CD8-positive, alpha-beta memory T cell (primary cell): ENCODE measurements around the gene COPS9. TPM values are rescaled to one million over a fixed set of nuclear protein-coding genes. Genes with fewer than 3 reads are reported as not detected.

Experiments used
- CTCF ChIA-PET: fragments of 350-600 bp; sonication (Branson Sonifier 250); formaldehyde crosslinking; loops from one replicate; lab custom pipeline; 2021; ENCODE audit warnings: antibody characterized with exemption; lab: Charles Lee
- POLR2A ChIA-PET: fragments of 350-600 bp; sonication (Branson Sonifier 250); formaldehyde crosslinking; loops from one replicate; lab custom pipeline; 2021; ENCODE audit warnings: antibody characterized with exemption; lab: Charles Lee
- DNase-seq, 5 donors: peaks; one replicate each; pipeline versions ENCODE4 v3.0.0 to v3.0.0-alpha.2; 2020 to 2022; ENCODE audit warnings: mixed read lengths in 1 of 5
- H3K27ac ChIP-seq: one replicate; pipeline ENCODE4 v1.7.0; 2013; ENCODE audit warnings: low read depth, mild to moderate bottlenecking, low read length, moderate library complexity
- H3K27me3 ChIP-seq: 2 replicates; pipeline ENCODE4 v1.7.0; 2013; ENCODE audit warnings: low read length, mild to moderate bottlenecking; ENCODE audit not compliant: insufficient read depth, poor library complexity, severe bottlenecking
- H3K36me3 ChIP-seq: 2 replicates; pipeline ENCODE4 v1.7.0; 2013; ENCODE audit warnings: mild to moderate bottlenecking, low read length, moderate library complexity; ENCODE audit not compliant: insufficient read depth
- H3K4me1 ChIP-seq: 2 replicates; pipeline ENCODE4 v1.7.0; 2013; ENCODE audit warnings: mild to moderate bottlenecking, low read length, moderate library complexity; ENCODE audit not compliant: insufficient read depth
- H3K4me3 ChIP-seq: 2 replicates; pipeline ENCODE4 v1.7.0; 2013; ENCODE audit warnings: mild to moderate bottlenecking, low read length
- H3K9me3 ChIP-seq: 2 replicates; pipeline ENCODE4 v1.7.0; 2013; ENCODE audit warnings: mild to moderate bottlenecking, low read length
- H3K27ac Mint-ChIP-seq, 8 donors: one replicate each; pipeline ENCODE4 v1.8.0; 2020 to 2021; ENCODE audit warnings: mixed read lengths in 8 of 8, mild to moderate bottlenecking in 6 of 8, inconsistent platforms in 3 of 8, moderate library complexity in 3 of 8
- H3K27me3 Mint-ChIP-seq, 2 donors: one replicate each; pipeline ENCODE4 v1.8.0; 2020 to 2021; ENCODE audit warnings: mixed read lengths in 2 of 2, mild to moderate bottlenecking in 1 of 2, moderate library complexity in 1 of 2
- H3K36me3 Mint-ChIP-seq, 3 donors: one replicate each; pipeline ENCODE4 v1.8.0; 2020 to 2021; ENCODE audit warnings: mixed read lengths in 3 of 3, inconsistent platforms in 1 of 3, mild to moderate bottlenecking in 1 of 3
- H3K4me1 Mint-ChIP-seq, 3 donors: one replicate each; pipeline ENCODE4 v1.8.0; 2020 to 2021; ENCODE audit warnings: mixed read lengths in 3 of 3, inconsistent platforms in 1 of 3, mild to moderate bottlenecking in 1 of 3
- H3K4me3 Mint-ChIP-seq, 7 donors: one replicate each; pipeline ENCODE4 v1.8.0; 2020 to 2021; ENCODE audit warnings: mixed read lengths in 7 of 7, mild to moderate bottlenecking in 6 of 7, moderate library complexity in 4 of 7, inconsistent platforms in 2 of 7
- H3K9me3 Mint-ChIP-seq, 5 donors: one replicate each; pipeline ENCODE4 v1.8.0; 2020 to 2022; ENCODE audit warnings: mixed read lengths in 5 of 5, mild to moderate bottlenecking in 3 of 5, moderate library complexity in 2 of 5, inconsistent platforms in 1 of 5
- polyA plus RNA-seq: library from polyadenylated mRNA; unstranded; fragments of 300-500 nt; fragmentation: Illumina TruSeq; gene quantifications from one replicate; pipeline ENCODE4 v1.2.3, GENCODE V29; 2021
- total RNA-seq, 2 experiments: library from RNA; stranded (reverse); gene quantifications; one replicate each; pipeline ENCODE4 v1.2.3, GENCODE V29; 2021

The COPS9 gene
- 100 to 1,000 TPM; 186 to 189 TPM for total RNA-seq
- 331 TPM for polyA plus RNA-seq

- Histone ChIP-seq H3K27me3 (no peaks in the 10 kb centered on the region), H3K36me3 (peaks cover 12% of the 10 kb centered on the region), H3K4me3 (peak within 1 kb of the TSS; percentile 64), H3K9me3 (no peaks in the 10 kb centered on the region), H3K27ac (peak within 1 kb of the TSS; percentile 51), H3K4me1 (peaks cover 20% of the 10 kb centered on the region)
- DNase-seq: peak; percentile 75 to 89 (median 79)
- Mint-ChIP-seq H3K4me1 (peaks cover 25 to 41% (median 31%) of the 10 kb centered on the region in 3 donors), H3K27ac (peak within 1 kb of the TSS; percentile 19 to 96 (median 88)), H3K36me3 (peaks cover 0 to 39% (median 7%) of the 10 kb centered on the region in 3 donors), H3K9me3 (no peaks in the 10 kb centered on the region), H3K4me3 (peak within 1 kb of the TSS; percentile 89 to 97 (median 91)), H3K27me3 (no peaks in the 10 kb centered on the region)
- CTCF ChIA-PET: no interaction called here
- POLR2A ChIA-PET: no interaction called here
Measured at GRCh38 chr2:240136013-240136670, at the start of gene COPS9. Gene COPS9 (minus strand): TSS chr2:240136305. CDS start chr2:240136284, 21 bp downstream.

GRCh38 chr2:240184656-240185055, 48.6 kb upstream of the COPS9 start:
- Mint-ChIP-seq H3K27me3 (peaks cover 15 to 45% of the 10 kb centered on the region in 2 donors), H3K27ac (no peak overlapping the region), H3K4me1 (no peaks in the 10 kb centered on the region), H3K9me3 (peaks cover 0 to 10% (median 9%) of the 10 kb centered on the region in 5 donors), H3K4me3 (no peak overlapping the region), H3K36me3 (no peaks in the 10 kb centered on the region)
- Histone ChIP-seq H3K36me3 (no peaks in the 10 kb centered on the region), H3K4me1 (no peaks in the 10 kb centered on the region), H3K9me3 (no peaks in the 10 kb centered on the region), H3K27me3 (no peaks in the 10 kb centered on the region), H3K27ac (no peak overlapping the region), H3K4me3 (no peak overlapping the region)
- CTCF ChIA-PET: no interaction called here
- no peak for DNase-seq
- POLR2A ChIA-PET: no interaction called here

GRCh38 chr2:240183875-240184590, 47.9 kb upstream of the COPS9 start:
- H3K9me3 Mint-ChIP-seq: peaks cover 0 to 10% (median 9%) of the 10 kb centered on the region in 5 donors
- H3K36me3 Mint-ChIP-seq: no peaks in the 10 kb centered on the region
- Histone ChIP-seq H3K4me1 (no peaks in the 10 kb centered on the region), H3K27ac (no peak overlapping the region), H3K4me3 (no peak overlapping the region), H3K9me3 (no peaks in the 10 kb centered on the region), H3K36me3 (no peaks in the 10 kb centered on the region), H3K27me3 (no peaks in the 10 kb centered on the region)
- H3K4me3 Mint-ChIP-seq: no peak overlapping the region
- no peak for DNase-seq
- H3K4me1 Mint-ChIP-seq: no peaks in the 10 kb centered on the region
- ChIA-PET CTCF (interaction anchor here (1.2 kb wide), 1 partner anchor 31 kb away, joined by 3 read pairs; no protein-coding TSS in a partner anchor), POLR2A (no interaction called here)
- H3K27ac Mint-ChIP-seq: no peak overlapping the region
- H3K27me3 Mint-ChIP-seq: peaks cover 15 to 45% of the 10 kb centered on the region in 2 donors

GRCh38 chr2:240183006-240183874, 47.1 kb upstream of the COPS9 start:
- H3K27ac Mint-ChIP-seq: no peak overlapping the region

GRCh38 chr2:240182476-240182875, 46.4 kb upstream of the COPS9 start:
- H3K27ac Mint-ChIP-seq: no peak overlapping the region
- POLR2A ChIA-PET: no interaction called here
- peaks cover 3% of the 10 kb centered on the region for H3K27me3 ChIP-seq

More at GRCh38 chr2:240183006-240183874, 47.1 kb upstream of the COPS9 start:
- no peak overlapping the region for H3K4me3 ChIP-seq
- no peak overlapping the region for H3K27ac ChIP-seq
- H3K4me1 Mint-ChIP-seq: no peaks in the 10 kb centered on the region
- H3K9me3 ChIP-seq: no peaks in the 10 kb centered on the region
- POLR2A ChIA-PET: no interaction called here
- no peak for DNase-seq
- CTCF ChIA-PET: interaction anchor here (1.2 kb wide), 1 partner anchor 30 kb away, joined by 3 read pairs; no protein-coding TSS in a partner anchor
- no peaks in the 10 kb centered on the region for H3K36me3 ChIP-seq
- H3K9me3 Mint-ChIP-seq: peaks cover 0 to 9% (median 6%) of the 10 kb centered on the region in 5 donors
- H3K36me3 Mint-ChIP-seq: no peaks in the 10 kb centered on the region
- H3K4me3 Mint-ChIP-seq: no peak overlapping the region
- no peaks in the 10 kb centered on the region for H3K4me1 ChIP-seq
- H3K27me3 Mint-ChIP-seq: peaks cover 17 to 49% of the 10 kb centered on the region in 2 donors
- H3K27me3 ChIP-seq: peaks cover 3% of the 10 kb centered on the region

GRCh38 chr2:240182001-240182400, 45.9 kb upstream of the COPS9 start:
- ChIA-PET CTCF (no interaction called here), POLR2A (no interaction called here)
- no peak overlapping the region for H3K4me3 ChIP-seq
- H3K9me3 Mint-ChIP-seq: peaks cover 0 to 3% (median 2%) of the 10 kb centered on the region in 5 donors
- no peak overlapping the region for H3K4me3 Mint-ChIP-seq
- no peaks in the 10 kb centered on the region for H3K4me1 ChIP-seq
- peak overlapping the region in 1 of 8 donors; percentile 8 for H3K27ac Mint-ChIP-seq
- no peaks in the 10 kb centered on the region for H3K36me3 Mint-ChIP-seq
- H3K27ac ChIP-seq: no peak overlapping the region
- H3K36me3 ChIP-seq: no peaks in the 10 kb centered on the region
- H3K4me1 Mint-ChIP-seq: no peaks in the 10 kb centered on the region
- peaks cover 3% of the 10 kb centered on the region for H3K27me3 ChIP-seq
- H3K27me3 Mint-ChIP-seq: peaks cover 18 to 57% of the 10 kb centered on the region in 2 donors
- no peaks in the 10 kb centered on the region for H3K9me3 ChIP-seq
- DNase-seq: no peak

More at GRCh38 chr2:240182476-240182875, 46.4 kb upstream of the COPS9 start:
- no peaks in the 10 kb centered on the region for H3K36me3 Mint-ChIP-seq
- H3K27ac ChIP-seq: no peak overlapping the region
- no peaks in the 10 kb centered on the region for H3K4me1 ChIP-seq
- no peaks in the 10 kb centered on the region for H3K9me3 ChIP-seq
- CTCF ChIA-PET: interaction anchor here (1.2 kb wide), 1 partner anchor 30 kb away, joined by 3 read pairs; no protein-coding TSS in a partner anchor
- no peaks in the 10 kb centered on the region for H3K4me1 Mint-ChIP-seq
- H3K4me3 ChIP-seq: no peak overlapping the region
- no peaks in the 10 kb centered on the region for H3K36me3 ChIP-seq
- H3K9me3 Mint-ChIP-seq: peaks cover 0 to 3% (median 2%) of the 10 kb centered on the region in 5 donors
- no peak for DNase-seq
- peaks cover 19 to 55% of the 10 kb centered on the region in 2 donors for H3K27me3 Mint-ChIP-seq
- no peak overlapping the region for H3K4me3 Mint-ChIP-seq

- no peak overlapping the region for H3K27ac ChIP-seq
- ChIA-PET POLR2A (no interaction called here), CTCF (no interaction called here)
- no peak overlapping the region for H3K4me3 ChIP-seq
- no peak overlapping the region for H3K27ac Mint-ChIP-seq
- no peaks in the 10 kb centered on the region for H3K4me1 Mint-ChIP-seq
- H3K4me3 Mint-ChIP-seq: no peak overlapping the region
- no peaks in the 10 kb centered on the region for H3K36me3 Mint-ChIP-seq
- peaks cover 3% of the 10 kb centered on the region for H3K27me3 ChIP-seq
- H3K9me3 ChIP-seq: no peaks in the 10 kb centered on the region
- H3K9me3 Mint-ChIP-seq: no peaks in the 10 kb centered on the region
- DNase-seq: no peak
- H3K4me1 ChIP-seq: no peaks in the 10 kb centered on the region
- peaks cover 17 to 61% of the 10 kb centered on the region in 2 donors for H3K27me3 Mint-ChIP-seq
- no peaks in the 10 kb centered on the region for H3K36me3 ChIP-seq
Measured at GRCh38 chr2:240179941-240180666, 44.0 kb upstream of the COPS9 start.
